ACC112 (cell line): ENCODE measurements around the gene DGKZ.

Experiments
- H2AFZ ChIP-seq: fragments of 200-600 bp; sonication (generic); one replicate; pipeline ENCODE4 v1.6.0; 2017; ENCODE audit warnings: antibody characterized with exemption, low read length; ENCODE audit not compliant: unreplicated experiment
- H3K27ac ChIP-seq: fragments of 200-600 bp; sonication (generic); 2 replicates; pipeline ENCODE4 v1.5.1; 2014; ENCODE audit warnings: low read depth, mild to moderate bottlenecking, antibody characterized with exemption, low read length, moderate library complexity
- H3K27me3 ChIP-seq: fragments of 200-600 bp; sonication (generic); 2 replicates; pipeline ENCODE4 v1.6.1; 2014; ENCODE audit warnings: mild to moderate bottlenecking, antibody characterized with exemption, low read length, moderate library complexity, mixed read lengths; ENCODE audit not compliant: insufficient read depth
- H3K36me3 ChIP-seq: fragments of 200-600 bp; sonication (generic); 2 replicates; pipeline ENCODE4 v1.6.1; 2016; ENCODE audit warnings: mild to moderate bottlenecking, antibody characterized with exemption, low read length, moderate library complexity, mixed read lengths; ENCODE audit not compliant: insufficient read depth
- H3K4me1 ChIP-seq: fragments of 200-600 bp; sonication (generic); one replicate; pipeline ENCODE4 v1.6.1; 2016; ENCODE audit warnings: low read length, mixed read lengths; ENCODE audit not compliant: insufficient read depth, unreplicated experiment, control insufficient read depth
- H3K4me3 ChIP-seq: fragments of 200-600 bp; sonication (generic); 2 replicates; pipeline ENCODE4 v1.5.1; 2014; ENCODE audit warnings: mild to moderate bottlenecking, low read depth, low read length
- H3K79me2 ChIP-seq: fragments of 200-600 bp; sonication (generic); one replicate; pipeline ENCODE4 v1.6.0; 2016; ENCODE audit warnings: low read length; ENCODE audit not compliant: control insufficient read depth, unreplicated experiment, insufficient read depth

Gene DGKZ

GRCh38 chr11:46390331-46391171 lies 43.3 kb downstream of the DGKZ start:
- peak overlapping the region; percentile 23; the same call in 1 of the 2 replicates for H3K4me3 ChIP-seq
- no peak overlapping the region for H3K27ac ChIP-seq
- H3K4me1 ChIP-seq: peaks cover 8% of the 10 kb centered on the region

GRCh38 chr11:46391186-46391577 lies 43.9 kb downstream of the DGKZ start:
- no peak overlapping the region for H2AFZ ChIP-seq
- H3K79me2 ChIP-seq: no peaks in the 10 kb centered on the region
- no peak overlapping the region for H3K27ac ChIP-seq
- peaks cover 8% of the 10 kb centered on the region for H3K4me1 ChIP-seq
- no peaks in the 10 kb centered on the region for H3K36me3 ChIP-seq
- H3K4me3 ChIP-seq: peak overlapping the region; percentile 61
- H3K27me3 ChIP-seq: peaks cover 38% of the 10 kb centered on the region

More at GRCh38 chr11:46390331-46391171, 43.3 kb downstream of the DGKZ start:
- no peaks in the 10 kb centered on the region for H3K79me2 ChIP-seq
- H3K36me3 ChIP-seq: no peaks in the 10 kb centered on the region
- H2AFZ ChIP-seq: no peak overlapping the region
- H3K27me3 ChIP-seq: peaks cover 38% of the 10 kb centered on the region

- Histone ChIP-seq H2AFZ (no peak within 1 kb of the TSS), H3K4me1 (peaks cover 8% of the 10 kb centered on the region), H3K36me3 (no peaks in the 10 kb centered on the region), H3K4me3 (peak within 1 kb of the TSS; percentile 74), H3K79me2 (no peaks in the 10 kb centered on the region), H3K27ac (no peak within 1 kb of the TSS), H3K27me3 (peaks cover 38% of the 10 kb centered on the region)
These were observed 44.5 kb downstream of the DGKZ start, which contains the start of gene CHRM4 for GRCh38 chr11:46391578-46392420. Gene CHRM4 (minus strand): TSS chr11:46391776. CDS start chr11:46386557, 5,219 bp downstream.

GRCh38 chr11:46392421-46393230 lies 45.4 kb downstream of the DGKZ start:
- H3K4me1 ChIP-seq: peaks cover 8% of the 10 kb centered on the region
- no peak overlapping the region for H2AFZ ChIP-seq
- 0 out of 2 replicates have a peak, but pooled peaks cover 3% of the 10 kb centered on the region for H3K36me3 ChIP-seq
- H3K4me3 ChIP-seq: peak overlapping the region; percentile 74
- H3K27ac ChIP-seq: no peak overlapping the region
- peaks cover 38% of the 10 kb centered on the region for H3K27me3 ChIP-seq
- H3K79me2 ChIP-seq: no peaks in the 10 kb centered on the region

- Histone ChIP-seq H2AFZ (no peak overlapping the region), H3K36me3 (0 out of 2 replicates have a peak, but pooled peaks cover 3% of the 10 kb centered on the region), H3K4me1 (peaks cover 8% of the 10 kb centered on the region), H3K79me2 (no peaks in the 10 kb centered on the region), H3K4me3 (no peak overlapping the region), H3K27me3 (peaks cover 33% of the 10 kb centered on the region), H3K27ac (no peak overlapping the region)
These were observed 46.0 kb downstream of the DGKZ start for GRCh38 chr11:46393231-46393616.

- Histone ChIP-seq H3K36me3 (0 out of 2 replicates have a peak, but pooled peaks cover 3% of the 10 kb centered on the region), H3K27ac (no peak overlapping the region), H3K4me3 (no peak overlapping the region), H3K4me1 (peaks cover 4% of the 10 kb centered on the region), H3K27me3 (peaks cover 27% of the 10 kb centered on the region), H3K79me2 (no peaks in the 10 kb centered on the region), H2AFZ (no peak overlapping the region)
These were observed 46.5 kb downstream of the DGKZ start for GRCh38 chr11:46393759-46394158.

- Histone ChIP-seq H2AFZ (no peak overlapping the region), H3K36me3 (0 out of 2 replicates have a peak, but pooled peaks cover 3% of the 10 kb centered on the region), H3K27me3 (no peaks in the 10 kb centered on the region), H3K79me2 (no peaks in the 10 kb centered on the region), H3K27ac (no peak overlapping the region), H3K4me3 (no peak overlapping the region), H3K4me1 (no peaks in the 10 kb centered on the region)
These were observed 50.3 kb downstream of the DGKZ start for GRCh38 chr11:46397526-46397925.

GRCh38 chr11:46402957-46403902 lies 56.0 kb downstream of the DGKZ start:
- Histone ChIP-seq H3K4me1 (no peaks in the 10 kb centered on the region), H2AFZ (no peak overlapping the region), H3K4me3 (no peak overlapping the region), H3K27me3 (no peaks in the 10 kb centered on the region), H3K27ac (no peak overlapping the region), H3K36me3 (no peaks in the 10 kb centered on the region), H3K79me2 (no peaks in the 10 kb centered on the region)

- no peaks in the 10 kb centered on the region for H3K79me2 ChIP-seq
- H3K27me3 ChIP-seq: no peaks in the 10 kb centered on the region
- no peak overlapping the region for H3K4me3 ChIP-seq
- no peak overlapping the region for H3K27ac ChIP-seq
- H3K36me3 ChIP-seq: no peaks in the 10 kb centered on the region
- H2AFZ ChIP-seq: no peak overlapping the region
- no peaks in the 10 kb centered on the region for H3K4me1 ChIP-seq
These were observed 57.3 kb downstream of the DGKZ start for GRCh38 chr11:46404476-46405017.
